ENCODE data around the gene SPAG17.

SPAG17 gene

GRCh38 chr1:118160806-118161205, 24.2 kb downstream of the SPAG17 start:
- DNase-seq (ENCODE audit: low read depth) = no peak

GRCh38 chr1:118159569-118159968, 25.5 kb downstream of the SPAG17 start:
- no peak for DNase-seq (ENCODE audit: low read depth)

- DNase-seq (ENCODE audit: low read depth) = peak; percentile 61
Measured at GRCh38 chr1:118158924-118159323, 26.1 kb downstream of the SPAG17 start.

- no peak for DNase-seq (ENCODE audit: low read depth)
Measured at GRCh38 chr1:118157506-118157905, 27.5 kb downstream of the SPAG17 start.

- no peak for DNase-seq (ENCODE audit: low read depth)
Measured at GRCh38 chr1:118155106-118155505, 29.9 kb downstream of the SPAG17 start.

GRCh38 chr1:118154220-118154619, 30.8 kb downstream of the SPAG17 start:
- no peak for DNase-seq (ENCODE audit: low read depth)

GRCh38 chr1:118151312-118151937, 33.6 kb downstream of the SPAG17 start:
- DNase-seq (ENCODE audit: low read depth) = no peak

GRCh38 chr1:118149799-118150198, 35.2 kb downstream of the SPAG17 start:
- no peak for DNase-seq (ENCODE audit: low read depth)

GRCh38 chr1:118148034-118148433, 37.0 kb downstream of the SPAG17 start:
- DNase-seq (ENCODE audit: low read depth) = no peak

- DNase-seq (ENCODE audit: low read depth) = no peak
Measured at GRCh38 chr1:118147522-118147921, 37.5 kb downstream of the SPAG17 start.

GRCh38 chr1:118145721-118146120, 39.3 kb downstream of the SPAG17 start:
- DNase-seq (ENCODE audit: low read depth) = no peak

- DNase-seq (ENCODE audit: low read depth) = no peak
Measured at GRCh38 chr1:118144684-118145083, 40.3 kb downstream of the SPAG17 start.

- DNase-seq (ENCODE audit: low read depth) = no peak
Measured at GRCh38 chr1:118143831-118144230, 41.2 kb downstream of the SPAG17 start.

GRCh38 chr1:118143121-118143520, 41.9 kb downstream of the SPAG17 start:
- no peak for DNase-seq (ENCODE audit: low read depth)

GRCh38 chr1:118142546-118142945, 42.5 kb downstream of the SPAG17 start:
- DNase-seq (ENCODE audit: low read depth) = no peak

GRCh38 chr1:118137900-118138299, 47.1 kb downstream of the SPAG17 start:
- no peak for DNase-seq (ENCODE audit: low read depth)

- peak; percentile 73 for DNase-seq (ENCODE audit: low read depth)
Measured at GRCh38 chr1:118136187-118136941, 48.7 kb downstream of the SPAG17 start.

GRCh38 chr1:118132000-118132399, 53.0 kb downstream of the SPAG17 start:
- DNase-seq (ENCODE audit: low read depth) = no peak

GRCh38 chr1:118128761-118129160, 56.3 kb downstream of the SPAG17 start:
- DNase-seq (ENCODE audit: low read depth) = no peak

- no peak for DNase-seq (ENCODE audit: low read depth)
Measured at GRCh38 chr1:118124064-118124463, 61.0 kb downstream of the SPAG17 start.

- no peak for DNase-seq (ENCODE audit: low read depth)
Measured at GRCh38 chr1:118123116-118123839, 61.8 kb downstream of the SPAG17 start.

GRCh38 chr1:118122234-118123004, 62.6 kb downstream of the SPAG17 start:
- no peak for DNase-seq (ENCODE audit: low read depth)

Data from stromal cell of bone marrow (primary cell).